Fibroblast of skin of left quadriceps (primary cell): Measurements from ENCODE around the gene PCDHGC4.
A peak's percentile ranks its signal among the peaks of the same experiment; 100 is the strongest.

Experiments used
- DNase-seq, 2 experiments: peaks; one replicate each; pipeline ENCODE4 v3.0.0-alpha.2; 2013; ENCODE audit warnings: low read depth in 2 of 2

PCDHGC4 gene

GRCh38 chr5:141529002-141529401 is 44.2 kb downstream of the PCDHGC4 start:
- DNase-seq = peak; percentile 52 to 56

DNA sequence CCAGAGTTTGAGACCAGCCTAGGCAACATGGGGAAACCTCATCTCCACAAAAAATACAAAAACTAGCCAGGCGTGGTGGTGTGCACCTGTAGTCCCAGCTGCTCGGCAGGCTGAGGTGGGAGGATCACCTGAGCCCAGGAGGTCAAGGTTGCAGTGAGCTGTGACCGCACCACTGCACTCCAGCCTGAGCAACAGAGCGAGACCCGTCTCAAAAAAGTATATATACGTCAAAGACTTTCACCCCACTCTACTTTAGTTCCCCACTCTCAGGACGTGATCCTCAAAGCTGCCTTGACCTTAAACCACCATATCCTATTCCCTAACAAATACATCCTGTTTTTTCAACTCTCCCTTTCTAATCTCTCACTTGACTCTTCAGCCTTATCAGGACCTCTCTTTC is 45.0 kb downstream of the PCDHGC4 start:
- DNase-seq = no peak

- no peak for DNase-seq
Observed at GRCh38 chr5:141532726-141533125, 47.9 kb downstream of the PCDHGC4 start.

DNA sequence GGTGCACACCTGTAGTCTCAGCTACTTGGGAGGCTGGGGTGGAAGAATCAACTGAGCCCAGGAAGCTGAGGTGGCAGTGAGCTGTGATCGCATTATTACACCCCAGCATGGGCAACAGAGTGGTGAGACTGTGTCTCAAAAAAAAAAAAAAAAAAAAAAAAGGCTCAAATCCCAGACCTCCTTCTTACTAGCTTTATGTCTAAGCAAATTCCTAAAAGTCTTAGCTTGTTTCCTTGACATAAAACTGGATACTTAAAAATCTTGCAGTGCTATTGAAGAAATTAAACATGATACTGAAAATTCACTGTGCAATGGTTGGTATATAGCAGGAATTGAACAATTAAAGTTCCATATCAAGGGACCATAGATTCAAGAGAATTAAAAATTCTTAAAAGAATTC is 49.1 kb downstream of the PCDHGC4 start:
- DNase-seq = no peak

- DNase-seq = no peak
Observed at GRCh38 chr5:141534492-141535213, 49.8 kb downstream of the PCDHGC4 start.
